Measurements from ENCODE around the gene OLIG1.

OLIG1 gene

GRCh38 chr21:33027401-33028286 is 42.3 kb upstream of the OLIG1 start:
- TF ChIP-seq ZFX (IDR thresholded peaks at IDR 0.05) (no peak), CTCF (conservative IDR thresholded peaks at IDR 0.05) (no peak)
- H3K27ac ChIP-seq, result no peak overlapping the region

- TF ChIP-seq ZFX (IDR thresholded peaks at IDR 0.05) (no peak), CTCF (conservative IDR thresholded peaks at IDR 0.05) (no peak)
- H3K27ac ChIP-seq, result no peak overlapping the region
Measured at GRCh38 chr21:33028287-33028670, 41.7 kb upstream of the OLIG1 start.

GRCh38 chr21:33028773-33029384 is 41.1 kb upstream of the OLIG1 start:
- H3K27ac ChIP-seq, result no peak overlapping the region
- TF ChIP-seq CTCF (conservative IDR thresholded peaks at IDR 0.05) (no peak), ZFX (IDR thresholded peaks at IDR 0.05) (no peak)

GRCh38 chr21:33029385-33029921 is 40.5 kb upstream of the OLIG1 start:
- H3K27ac ChIP-seq, result no peak overlapping the region
- TF ChIP-seq ZFX (IDR thresholded peaks at IDR 0.05) (no peak), CTCF (conservative IDR thresholded peaks at IDR 0.05) (no peak)

GRCh38 chr21:33029975-33030461 is 39.9 kb upstream of the OLIG1 start:
- no peak overlapping the region for H3K27ac ChIP-seq
- TF ChIP-seq CTCF (conservative IDR thresholded peaks at IDR 0.05) (no peak), ZFX (IDR thresholded peaks at IDR 0.05) (no peak)

GRCh38 chr21:33030633-33031032 is 39.3 kb upstream of the OLIG1 start:
- no peak overlapping the region for H3K27ac ChIP-seq
- TF ChIP-seq CTCF (conservative IDR thresholded peaks at IDR 0.05) (no peak), ZFX (IDR thresholded peaks at IDR 0.05) (no peak)

Measured in C4-2B (cell line).